HEK293T (cell line): Measurements from ENCODE around the gene TTC31.

ENCODE experiments used
- ELF4 ChIP-seq: fragments of 450-650 bp; IDR thresholded peaks from 2 replicates; pipeline ENCODE4 v1.6.1; 2017; ENCODE audit warnings: antibody characterized with exemption
- NFRKB ChIP-seq: fragments of 450-650 bp; IDR thresholded peaks from 2 replicates; pipeline ENCODE4 v1.6.1; 2016; ENCODE audit warnings: mild to moderate bottlenecking, moderate library complexity

DNA sequence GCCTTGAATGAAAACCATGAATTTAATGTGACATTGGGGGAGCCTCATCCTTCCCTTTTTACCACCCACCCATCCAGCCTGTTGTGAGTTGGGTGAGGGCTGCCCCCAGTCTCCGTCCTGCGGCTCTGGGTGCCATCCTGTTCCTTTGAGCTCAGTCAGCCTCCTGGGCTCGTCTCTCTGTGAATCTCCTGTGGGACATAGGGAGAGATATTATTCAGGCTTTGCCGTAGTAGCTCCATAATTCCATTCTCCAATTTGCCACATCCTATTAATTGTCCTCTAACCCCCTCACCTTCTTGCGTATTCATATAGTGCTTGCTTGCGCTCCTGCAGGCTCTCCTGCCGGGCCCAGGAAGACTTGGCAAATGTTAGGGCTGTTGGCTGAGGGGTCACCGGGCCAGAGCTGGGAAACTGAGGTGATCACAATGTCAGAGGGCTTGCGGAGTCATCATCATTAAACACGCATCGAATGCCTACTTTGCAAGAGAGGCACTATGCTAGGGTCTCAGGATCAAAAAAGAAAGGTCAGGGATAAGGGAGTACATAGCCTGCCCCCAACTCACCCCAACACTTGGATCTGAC lies 43.9 kb downstream of the TTC31 start:
- TF ChIP-seq NFRKB (no peak), ELF4 (no peak)
